ENCODE data around the gene IRF5.

IRF5 gene

GRCh38 chr7:128920913-128921582 is 16.7 kb upstream of the IRF5 start:
- DNase-seq = no peak

- DNase-seq = no peak
Measured at GRCh38 chr7:128921866-128922440, 15.8 kb upstream of the IRF5 start.

GRCh38 chr7:128922496-128923410 is 15.0 kb upstream of the IRF5 start:
- DNase-seq = no peak

GRCh38 chr7:128923411-128923800 is 14.3 kb upstream of the IRF5 start:
- DNase-seq = no peak

GRCh38 chr7:128924707-128925588 is 12.8 kb upstream of the IRF5 start:
- no peak for DNase-seq

GRCh38 chr7:128928159-128928813 is 9.4 kb upstream of the IRF5 start:
- no peak for DNase-seq

GRCh38 chr7:128928882-128929788 is 8.6 kb upstream of the IRF5 start:
- no peak for DNase-seq

- DNase-seq = no peak
Measured at GRCh38 chr7:128931190-128931798, 6.4 kb upstream of the IRF5 start.

GRCh38 chr7:128931965-128932861 is 5.5 kb upstream of the IRF5 start:
- DNase-seq = no peak

GRCh38 chr7:128932862-128933179 is 4.9 kb upstream of the IRF5 start:
- DNase-seq = no peak

- DNase-seq = peak; percentile 23
Measured at GRCh38 chr7:128933180-128933891, 4.4 kb upstream of the IRF5 start.

- DNase-seq = no peak
Measured at GRCh38 chr7:128934361-128935341, 3.1 kb upstream of the IRF5 start.

- DNase-seq = no peak
Measured at GRCh38 chr7:128935342-128935730, 2.4 kb upstream of the IRF5 start.

GRCh38 chr7:128936798-128937197 is 929 bp upstream of the IRF5 start:
- DNase-seq = no peak

- DNase-seq = no peak
Measured at GRCh38 chr7:128937271-128937646, 468 bp upstream of the IRF5 start.

- DNase-seq = no peak
Measured at GRCh38 chr7:128938544-128939074, 882 bp downstream of the IRF5 start.

Measured in fibroblast of skin of back (primary cell).